Spleen (tissue), 11 donors: ENCODE data around the gene SH2D4B. TPM values are rescaled to one million over a fixed set of nuclear protein-coding genes. Genes with fewer than 3 reads are reported as not detected.

Experiments used
- DNase-seq: peaks from one replicate; pipeline ENCODE4 v3.0.0-alpha.2; 2020
- H3K27ac ChIP-seq, 8 donors: fragments of 200-600 bp; sonication (generic) in 7 of 8; 1 replicate in 4 of 8; 2 replicates in 4 of 8; pipeline versions ENCODE4 v1.5.0 to v1.8.0; 2016 to 2021; ENCODE audit warnings: inconsistent platforms in 4 of 8, mild to moderate bottlenecking in 4 of 8, moderate library complexity in 1 of 8
- H3K27me3 ChIP-seq, 7 donors: fragments of 200-600 bp; sonication (generic) in 6 of 7; replicated peaks in 1 of 7; 1 replicate in 4 of 7; 2 replicates in 3 of 7; pipeline versions ENCODE4 v1.5.0 to v1.8.0; 2016 to 2021; ENCODE audit warnings: inconsistent platforms in 3 of 7, mild to moderate bottlenecking in 1 of 7
- H3K36me3 ChIP-seq, 6 donors: fragments of 200-600 bp; sonication (generic) in 5 of 6; 1 replicate in 4 of 6; 2 replicates in 2 of 6; pipeline versions ENCODE4 v1.5.0 to v1.8.0; 2016 to 2021; ENCODE audit warnings: inconsistent platforms in 2 of 6
- H3K4me1 ChIP-seq, 6 donors: fragments of 200-600 bp; sonication (generic) in 5 of 6; 1 replicate in 3 of 6; 2 replicates in 3 of 6; pipeline versions ENCODE4 v1.5.0 to v1.8.0; 2016 to 2021; ENCODE audit warnings: inconsistent platforms in 3 of 6
- H3K4me3 ChIP-seq, 8 donors: fragments of 200-600 bp; sonication (generic) in 7 of 8; 1 replicate in 4 of 8; 2 replicates in 4 of 8; pipeline versions ENCODE4 v1.5.0 to v1.8.0; 2016 to 2021; ENCODE audit warnings: inconsistent platforms in 4 of 8, mild to moderate bottlenecking in 4 of 8, moderate library complexity in 2 of 8
- H3K9me3 ChIP-seq, 8 donors: fragments of 200-600 bp; sonication (generic) in 7 of 8; 1 replicate in 4 of 8; 2 replicates in 4 of 8; pipeline versions ENCODE4 v1.5.0 to v1.8.0; 2016 to 2021; ENCODE audit warnings: inconsistent platforms in 4 of 8
- CTCF ChIP-seq, 11 experiments: fragments of 200-600 bp in 7 of 11; fragments of 450-650 bp in 4 of 11; sonication (generic) in 4 of 11; IDR thresholded peaks in 8 of 11; conservative IDR thresholded peaks in 3 of 11; 1 replicate in 7 of 11; 2 replicates in 4 of 11; pipeline versions ENCODE4 v1.4.0 to v1.8.0; 2016 to 2021; ENCODE audit warnings: antibody characterized with exemption in 11 of 11, inconsistent platforms in 4 of 11, mild to moderate bottlenecking in 1 of 11
- POLR2A ChIP-seq, 3 donors: fragments of 450-650 bp; IDR thresholded peaks; one replicate each; pipeline ENCODE4 v1.5.1; 2017; ENCODE audit warnings: antibody characterized with exemption in 3 of 3, mild to moderate bottlenecking in 1 of 3
- POLR2AphosphoS5 ChIP-seq, 3 donors: sonication (generic); formaldehyde crosslinking; IDR thresholded peaks; one replicate each; pipeline ENCODE4 v1.5.1; 2017; ENCODE audit warnings: antibody characterized with exemption in 3 of 3
- WGBS, 5 donors: extraction: QIAGEN DNeasy Blood & Tissue Kit in 3 of 5; methylation state at CpG; one replicate each; pipeline versions ENCODE4 v1.1.5 to v1.1.7; 2013 to 2018; 5-methylcytosine and 5-hydroxymethylcytosine counted together
- intact Hi-C: fragments of 100-400 bp; cut with DNase I; formaldehyde crosslinking; loops from one replicate; pipeline ENCODE4 v1.15.0; 2023; ENCODE audit warnings: low total_unique reads
- polyA plus RNA-seq, 3 donors: library from polyadenylated mRNA; stranded (reverse); fragments of 200-250 nt; gene quantifications; one replicate each; pipeline ENCODE4 v1.2.1, GENCODE V29; 2013
- total RNA-seq, 7 donors: library from RNA; depleted of rRNA in 3 of 7; stranded (reverse); fragments of >200 nt in 3 of 7; fragmentation: NEBNext Ultra II Directional in 4 of 7; extraction: Animal tissue kit (Norgen Biotek cat#: 25700) in 4 of 7; gene quantifications; one replicate each; pipeline versions ENCODE4 v1.1.0 to v1.2.1, GENCODE V29; 2016 to 2021
- donor health status: healthy with polysubstance abuse.
- donor health status: DM: no; HTN: no; CAD: no; lungs with moderate emphysema.
- donor health status: DM: no; HTN: no; CAD: no.
- donor health status: Bipolar disorder and iron deficiency.
- donor health status: healthy.
- donor health status: DM: no; HTN: no; CAD: no.
- donor health status: DM: yes; HTN: yes; CAD: no.

Gene SH2D4B
- total and polyA plus RNA-seq, 10 donors: 0.08 to 0.46 (median 0.12) TPM; not detected in 2

GRCh38 chr10:80491251-80492102, 46.2 kb upstream of the SH2D4B start:
- H3K4me3 ChIP-seq: peak overlapping the region in 1 of 8 donors; percentile 10
- H3K27ac ChIP-seq: peak overlapping the region; percentile 19 to 96 (median 76)
- H3K36me3 ChIP-seq: peaks cover 0 to 72% (median 17%) of the 10 kb centered on the region in 6 donors
- H3K9me3 ChIP-seq: peaks cover 0 to 9% (median 5%) of the 10 kb centered on the region in 8 donors
- WGBS, 5 donors: 63 to 87% (median 77%) methylated on average over 7 of the region's 7 CpGs
- H3K27me3 ChIP-seq: no peaks in the 10 kb centered on the region
- peaks cover 37 to 100% (median 96%) of the 10 kb centered on the region in 6 donors for H3K4me1 ChIP-seq
- intact Hi-C loops: no loop called here
- TF ChIP-seq POLR2A (IDR thresholded peaks at IDR 0.05) (no peak), POLR2AphosphoS5 (IDR thresholded peaks at IDR 0.05) (peak; percentile 18 to 69 (median 64))
- peak; percentile 84 for DNase-seq

- peaks cover 0 to 14% (median 8%) of the 10 kb centered on the region in 8 donors for H3K9me3 ChIP-seq
- peaks cover 28 to 100% (median 96%) of the 10 kb centered on the region in 6 donors for H3K4me1 ChIP-seq
- TF ChIP-seq POLR2A (IDR thresholded peaks at IDR 0.05) (no peak), CTCF (IDR thresholded peaks at IDR 0.05 in 8 of 11, conservative IDR thresholded peaks at IDR 0.05 in 3 of 11) (no peak), POLR2AphosphoS5 (IDR thresholded peaks at IDR 0.05) (no peak)
- 51 to 61% (median 56%) methylated on average over 6 of the region's 6 CpGs for WGBS, 5 donors
- no peak for DNase-seq
- H3K27me3 ChIP-seq: no peaks in the 10 kb centered on the region
- H3K27ac ChIP-seq: peak overlapping the region in 7 of 8 donors; percentile 58 to 96 (median 77)
- H3K4me3 ChIP-seq: no peak overlapping the region
- intact Hi-C loops: no loop called here
- H3K36me3 ChIP-seq: peaks cover 0 to 86% (median 17%) of the 10 kb centered on the region in 6 donors
Observed at GRCh38 chr10:80492848-80493521, 44.7 kb upstream of the SH2D4B start.

GRCh38 chr10:80493522-80494051, 44.1 kb upstream of the SH2D4B start:
- no peak for DNase-seq
- H3K27me3 ChIP-seq: no peaks in the 10 kb centered on the region
- H3K9me3 ChIP-seq: peaks cover 0 to 14% (median 8%) of the 10 kb centered on the region in 8 donors
- TF ChIP-seq POLR2A (IDR thresholded peaks at IDR 0.05) (no peak), CTCF (IDR thresholded peaks at IDR 0.05 in 8 of 11, conservative IDR thresholded peaks at IDR 0.05 in 3 of 11) (no peak), POLR2AphosphoS5 (IDR thresholded peaks at IDR 0.05) (no peak)
- WGBS, 5 donors: 18 to 33% (median 21%) methylated on average over 4 of the region's 4 CpGs
- peaks cover 34 to 100% (median 96%) of the 10 kb centered on the region in 6 donors for H3K4me1 ChIP-seq
- H3K36me3 ChIP-seq: peaks cover 0 to 84% (median 17%) of the 10 kb centered on the region in 6 donors
- intact Hi-C loops: no loop called here
- H3K27ac ChIP-seq: peak overlapping the region in 7 of 8 donors; percentile 58 to 96 (median 77)
- H3K4me3 ChIP-seq: no peak overlapping the region

GRCh38 chr10:80496555-80497172, 41.0 kb upstream of the SH2D4B start:
- H3K36me3 ChIP-seq: peaks cover 0 to 54% (median 2%) of the 10 kb centered on the region in 6 donors
- peaks cover 0 to 14% (median 8%) of the 10 kb centered on the region in 8 donors for H3K9me3 ChIP-seq
- H3K4me3 ChIP-seq: no peak overlapping the region
- DNase-seq: no peak
- TF ChIP-seq POLR2AphosphoS5 (IDR thresholded peaks at IDR 0.05): no peak
- TF ChIP-seq POLR2A (IDR thresholded peaks at IDR 0.05): no peak
- no peak for TF ChIP-seq CTCF (IDR thresholded peaks at IDR 0.05 in 8 of 11, conservative IDR thresholded peaks at IDR 0.05 in 3 of 11)
- peak overlapping the region; percentile 50 to 96 (median 91) for H3K27ac ChIP-seq
- WGBS, 5 donors: 89 to 96% (median 94%) methylated on average over 4 of the region's 4 CpGs
- no peaks in the 10 kb centered on the region for H3K27me3 ChIP-seq
- H3K4me1 ChIP-seq: peaks cover 54 to 100% (median 98%) of the 10 kb centered on the region in 6 donors
- intact Hi-C loops: no loop called here
